Activated T-cell treated with anti-CD3 and anti-CD28 coated beads, Interleukin-2, amount 50 U/mL, for 72 hours (primary cell): ENCODE measurements around the gene SCYL1. TPM values are rescaled to one million over a fixed set of nuclear protein-coding genes. Genes with fewer than 3 reads are reported as not detected.

Experiments used
- ATAC-seq, 2 donors: fragments of 150-1000 bp; cut with Tn5 transposase; replicated peaks in 1 of 2; 2 replicates each; pipeline ENCODE4 v1.10.0; 2021; ENCODE audit warnings: moderate library complexity in 2 of 2, mild to moderate bottlenecking in 1 of 2
- DNase-seq, 2 donors: peaks; one replicate each; pipeline ENCODE4 v3.0.0; 2021 to 2022; ENCODE audit warnings: mixed read lengths in 1 of 2
- H3K27ac Mint-ChIP-seq: one replicate; pipeline ENCODE4 v1.8.0; 2022; ENCODE audit warnings: mild to moderate bottlenecking, moderate library complexity, mixed read lengths
- H3K27me3 Mint-ChIP-seq: one replicate; pipeline ENCODE4 v1.8.0; 2022; ENCODE audit warnings: low read depth, mixed read lengths
- H3K36me3 Mint-ChIP-seq, 2 donors: one replicate each; pipeline ENCODE4 v1.8.0; 2022; ENCODE audit warnings: mixed read lengths in 2 of 2, mild to moderate bottlenecking in 1 of 2; ENCODE audit not compliant: insufficient read depth in 2 of 2
- H3K4me1 Mint-ChIP-seq: one replicate; pipeline ENCODE4 v1.8.0; 2022; ENCODE audit warnings: low read depth, mixed read lengths
- H3K4me3 Mint-ChIP-seq, 2 donors: one replicate each; pipeline ENCODE4 v1.8.0; 2022; ENCODE audit warnings: mild to moderate bottlenecking in 2 of 2, mixed read lengths in 2 of 2, moderate library complexity in 2 of 2
- H3K9me3 Mint-ChIP-seq, 2 donors: one replicate each; pipeline ENCODE4 v1.8.0; 2022; ENCODE audit warnings: mixed read lengths in 2 of 2
- total RNA-seq, 2 donors: library from RNA; stranded (reverse); gene quantifications; one replicate each; pipeline ENCODE4 v1.2.3, GENCODE V29; 2022

The SCYL1 gene
- total RNA-seq, 2 donors from 2014 or later, result 77.9 to 83.4 TPM

GRCh38 chr11:65571940-65572339 lies 47.1 kb downstream of the SCYL1 start:
- Mint-ChIP-seq H3K4me1 (peaks cover 66% of the 10 kb centered on the region), H3K36me3 (peaks cover 10 to 12% of the 10 kb centered on the region in 2 donors), H3K27me3 (no peaks in the 10 kb centered on the region), H3K9me3 (no peaks in the 10 kb centered on the region), H3K4me3 (peak overlapping the region; percentile 97 to 100), H3K27ac (peak overlapping the region; percentile 56)
- DNase-seq (no peak), ATAC-seq (no peak)

DNA sequence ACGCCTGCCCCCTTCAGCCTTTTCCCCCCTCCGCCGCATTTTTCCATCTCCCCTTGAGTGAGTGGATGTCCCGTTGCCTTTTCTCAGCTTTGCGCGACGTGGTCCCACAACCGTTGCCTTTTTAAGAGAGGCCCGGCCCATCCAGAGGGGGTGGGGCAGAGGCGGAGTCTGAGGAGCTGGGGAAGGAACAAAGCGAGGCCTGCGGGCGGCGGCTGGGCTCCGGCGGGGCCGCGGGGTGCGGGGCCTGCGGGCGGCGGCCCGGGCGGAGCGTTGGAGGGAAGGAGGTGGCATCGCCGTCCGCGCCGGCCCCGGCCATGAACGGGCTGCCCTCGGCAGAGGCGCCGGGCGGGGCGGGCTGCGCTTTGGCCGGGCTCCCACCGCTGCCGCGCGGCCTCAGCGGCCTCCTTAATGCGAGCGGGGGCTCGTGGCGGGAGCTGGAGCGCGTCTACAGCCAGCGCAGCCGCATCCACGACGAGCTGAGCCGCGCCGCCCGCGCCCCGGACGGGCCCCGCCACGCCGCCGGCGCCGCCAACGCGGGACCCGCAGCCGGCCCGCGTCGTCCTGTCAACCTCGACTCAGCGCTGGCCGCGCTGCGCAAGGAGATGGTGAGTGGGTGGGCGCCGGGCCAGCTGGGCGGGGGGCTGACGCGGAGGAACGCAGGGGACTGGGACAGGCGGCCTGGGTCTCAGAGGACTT lies 47.6 kb downstream of the SCYL1 start, which contains the start of gene FAM89B:
Gene FAM89B (plus strand): TSS at position 183 of the 696 bp plus-strand sequence. CDS start 132 bp downstream, at position 315.
- Mint-ChIP-seq H3K9me3 (no peaks in the 10 kb centered on the region), H3K4me1 (peaks cover 62% of the 10 kb centered on the region), H3K27me3 (no peaks in the 10 kb centered on the region), H3K36me3 (peaks cover 10 to 12% of the 10 kb centered on the region in 2 donors), H3K27ac (peak within 1 kb of the TSS; percentile 68), H3K4me3 (peak within 1 kb of the TSS; percentile 97 to 100)
- peak; percentile 91 to 95 for DNase-seq
- ATAC-seq, result peak; percentile 13 to 18

GRCh38 chr11:65573391-65574079 lies 48.7 kb downstream of the SCYL1 start:
- Mint-ChIP-seq H3K27me3 (no peaks in the 10 kb centered on the region), H3K9me3 (no peaks in the 10 kb centered on the region), H3K4me3 (peak overlapping the region; percentile 91 to 93), H3K4me1 (peaks cover 63% of the 10 kb centered on the region), H3K27ac (peak overlapping the region; percentile 71), H3K36me3 (peaks cover 13 to 15% of the 10 kb centered on the region in 2 donors)
- ATAC-seq (no peak), DNase-seq (peak in 1 of 2 donors; percentile 35)

GRCh38 chr11:65574109-65574810 lies 49.4 kb downstream of the SCYL1 start:
- Mint-ChIP-seq H3K27ac (peak overlapping the region; percentile 86), H3K27me3 (no peaks in the 10 kb centered on the region), H3K4me1 (peaks cover 58% of the 10 kb centered on the region), H3K36me3 (peaks cover 11 to 12% of the 10 kb centered on the region in 2 donors), H3K9me3 (no peaks in the 10 kb centered on the region), H3K4me3 (peak overlapping the region; percentile 93)
- DNase-seq (peak; percentile 92 to 94), ATAC-seq (peak; percentile 38 to 39)

DNA sequence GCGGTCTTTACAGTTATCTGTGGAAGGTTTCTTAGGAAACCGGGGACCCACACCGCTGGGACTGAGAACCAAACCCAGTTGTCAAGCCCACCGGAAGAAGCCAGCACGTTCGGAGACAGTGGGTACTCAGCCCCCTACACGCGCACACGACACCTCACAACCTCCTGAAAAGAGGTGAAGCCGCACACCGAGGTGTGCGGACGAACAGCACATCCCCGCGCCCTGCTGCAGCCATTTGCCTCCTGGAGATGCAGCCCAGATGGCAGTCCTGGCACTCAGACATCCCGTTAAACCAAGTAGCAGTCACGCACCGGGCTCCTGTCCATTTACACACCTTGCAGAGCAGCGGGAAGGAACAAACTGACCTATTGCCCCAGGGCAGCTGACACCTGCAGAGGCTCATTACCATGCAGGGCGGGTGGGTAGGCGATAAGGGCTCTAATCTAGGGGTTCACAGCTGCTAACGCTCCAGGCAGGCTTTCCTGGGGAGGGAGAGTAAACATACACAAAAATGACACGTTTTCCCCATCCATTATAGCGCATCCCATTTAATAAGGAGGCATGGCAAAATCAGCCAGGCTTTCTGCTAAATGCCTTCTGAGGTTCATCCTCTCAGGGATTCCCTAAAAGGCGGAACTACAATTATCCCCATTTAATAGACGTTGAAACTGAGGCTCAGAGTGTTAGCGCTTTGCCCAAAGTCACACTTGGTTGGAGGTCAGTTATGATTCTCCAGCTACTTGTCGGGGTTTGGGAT lies 50.1 kb downstream of the SCYL1 start:
- H3K36me3 Mint-ChIP-seq, result peaks cover 14 to 15% of the 10 kb centered on the region in 2 donors
- ATAC-seq (peak in 1 of 2 donors; percentile 13), DNase-seq (no peak)
- no peaks in the 10 kb centered on the region for H3K9me3 Mint-ChIP-seq
- H3K27me3 Mint-ChIP-seq, result no peaks in the 10 kb centered on the region
- H3K4me3 Mint-ChIP-seq, result peak overlapping the region; percentile 93
- H3K27ac Mint-ChIP-seq, result peak overlapping the region; percentile 86
- H3K4me1 Mint-ChIP-seq, result peaks cover 54% of the 10 kb centered on the region

- peak within 1 kb of the TSS; percentile 93 for H3K4me3 Mint-ChIP-seq
- H3K27ac Mint-ChIP-seq, result peak within 1 kb of the TSS; percentile 86
- H3K27me3 Mint-ChIP-seq, result no peaks in the 10 kb centered on the region
- ATAC-seq (peak; percentile 36 to 40), DNase-seq (peak; percentile 77 to 80)
- H3K36me3 Mint-ChIP-seq, result peaks cover 12 to 16% of the 10 kb centered on the region in 2 donors
- peaks cover 54% of the 10 kb centered on the region for H3K4me1 Mint-ChIP-seq
- no peaks in the 10 kb centered on the region for H3K9me3 Mint-ChIP-seq
Observed at GRCh38 chr11:65575568-65576231, 50.8 kb downstream of the SCYL1 start, which contains the start of gene EHBP1L1. Gene EHBP1L1, plus strand, starts transcription at chr11:65576053. Its CDS starts 250 bp downstream, at chr11:65576303.

DNA sequence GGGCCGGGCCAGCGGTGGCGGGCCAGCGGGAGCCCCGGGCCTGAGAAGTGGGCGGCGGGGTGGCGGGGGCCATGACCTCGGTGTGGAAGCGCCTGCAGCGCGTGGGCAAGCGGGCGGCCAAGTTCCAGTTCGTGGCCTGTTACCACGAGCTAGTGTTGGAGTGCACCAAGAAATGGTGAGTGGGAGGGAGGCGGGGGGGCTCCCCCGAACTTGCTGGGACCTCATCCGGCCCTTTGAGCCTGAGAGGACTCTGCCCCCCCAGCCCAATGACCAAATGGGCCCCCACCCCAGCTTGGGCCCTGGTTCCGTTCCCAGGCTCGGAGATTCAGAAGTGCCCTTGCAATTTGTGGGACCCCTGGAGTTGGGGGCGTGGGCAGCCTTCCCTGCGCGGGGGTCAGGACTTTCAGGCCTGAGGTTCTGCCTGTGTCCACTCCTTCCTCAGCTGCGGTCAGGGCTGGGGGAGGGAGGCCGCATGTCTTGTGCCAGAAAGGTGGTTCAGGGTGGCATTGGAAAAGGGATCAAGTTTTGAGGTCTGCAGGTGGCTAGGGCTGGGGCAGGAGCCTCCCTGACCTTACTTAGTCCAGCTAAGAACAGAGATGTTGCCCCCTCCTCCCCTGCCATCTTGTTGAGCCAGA lies 51.5 kb downstream of the SCYL1 start:
- H3K4me1 Mint-ChIP-seq, result peaks cover 48% of the 10 kb centered on the region
- no peak for ATAC-seq
- H3K4me3 Mint-ChIP-seq, result peak overlapping the region; percentile 92 to 93
- peaks cover 13 to 16% of the 10 kb centered on the region in 2 donors for H3K36me3 Mint-ChIP-seq
- peak in 1 of 2 donors; percentile 44 for DNase-seq
- no peaks in the 10 kb centered on the region for H3K27me3 Mint-ChIP-seq
- peak overlapping the region; percentile 22 for H3K27ac Mint-ChIP-seq
- H3K9me3 Mint-ChIP-seq, result no peaks in the 10 kb centered on the region

GRCh38 chr11:65576867-65577755 lies 52.2 kb downstream of the SCYL1 start:
- peak overlapping the region; percentile 92 to 93 for H3K4me3 Mint-ChIP-seq
- DNase-seq (peak; percentile 46 to 51), ATAC-seq (no peak)
- peak overlapping the region; percentile 22 for H3K27ac Mint-ChIP-seq
- no peaks in the 10 kb centered on the region for H3K9me3 Mint-ChIP-seq
- H3K4me1 Mint-ChIP-seq, result peaks cover 40% of the 10 kb centered on the region
- H3K27me3 Mint-ChIP-seq, result no peaks in the 10 kb centered on the region
- H3K36me3 Mint-ChIP-seq, result peaks cover 13 to 19% of the 10 kb centered on the region in 2 donors

GRCh38 chr11:65577756-65578109 lies 52.9 kb downstream of the SCYL1 start:
- Mint-ChIP-seq H3K4me3 (peak overlapping the region; percentile 92 to 93), H3K9me3 (no peaks in the 10 kb centered on the region), H3K36me3 (peaks cover 11 to 19% of the 10 kb centered on the region in 2 donors), H3K27me3 (no peaks in the 10 kb centered on the region), H3K4me1 (peaks cover 36% of the 10 kb centered on the region), H3K27ac (peak overlapping the region; percentile 66)
- no peak for ATAC-seq
- DNase-seq, result no peak

GRCh38 chr11:65578134-65578533 lies 53.3 kb downstream of the SCYL1 start:
- H3K27ac Mint-ChIP-seq, result peak overlapping the region; percentile 66
- H3K36me3 Mint-ChIP-seq, result peaks cover 11 to 20% of the 10 kb centered on the region in 2 donors
- peak overlapping the region; percentile 92 to 93 for H3K4me3 Mint-ChIP-seq
- ATAC-seq, result no peak
- DNase-seq, result no peak
- H3K9me3 Mint-ChIP-seq, result no peaks in the 10 kb centered on the region
- H3K4me1 Mint-ChIP-seq, result peaks cover 34% of the 10 kb centered on the region
- H3K27me3 Mint-ChIP-seq, result no peaks in the 10 kb centered on the region

DNA sequence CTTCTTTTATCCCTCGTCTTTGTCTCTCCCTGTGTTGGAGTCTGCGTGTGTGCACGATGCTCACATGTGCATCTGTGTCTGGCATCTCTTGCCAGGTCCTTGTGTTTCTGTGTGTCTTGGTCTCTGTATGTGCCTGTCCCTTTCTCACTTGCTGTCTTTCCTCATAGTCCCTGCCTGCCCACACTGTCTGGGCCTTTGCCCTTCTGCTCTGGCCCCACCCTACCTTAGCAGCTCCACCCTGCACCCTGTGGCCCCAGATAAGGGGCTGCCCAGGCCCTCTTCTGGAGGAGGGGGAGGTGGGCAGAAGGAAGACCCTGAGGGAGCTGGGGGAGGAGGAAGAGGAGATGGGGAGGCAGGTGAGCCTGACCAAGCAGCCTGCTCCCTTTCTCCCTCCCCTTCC lies 53.8 kb downstream of the SCYL1 start:
- no peaks in the 10 kb centered on the region for H3K27me3 Mint-ChIP-seq
- peaks cover 11 to 20% of the 10 kb centered on the region in 2 donors for H3K36me3 Mint-ChIP-seq
- peaks cover 28% of the 10 kb centered on the region for H3K4me1 Mint-ChIP-seq
- peak overlapping the region; percentile 92 to 93 for H3K4me3 Mint-ChIP-seq
- H3K27ac Mint-ChIP-seq, result peak overlapping the region; percentile 66
- DNase-seq (no peak), ATAC-seq (no peak)
- no peaks in the 10 kb centered on the region for H3K9me3 Mint-ChIP-seq
